Activated naive CD8-positive, alpha-beta T cell treated with anti-CD3 and anti-CD28 coated beads, Interleukin-2, amount 50 U/mL, for 16 hours (primary cell): ENCODE data around the gene GNB5.

ENCODE experiments used
- DNase-seq: peaks from one replicate; pipeline ENCODE4 v3.0.0-alpha.2; 2020; ENCODE audit warnings: low read depth, low spot score

The GNB5 gene

GRCh38 chr15:52066842-52067544 is 124.2 kb downstream of the GNB5 start:
- no peak for DNase-seq
